Activated naive CD4-positive, alpha-beta T cell treated with anti-CD3 and anti-CD28 coated beads, Interleukin-2, amount 10 ng/mL, durations not matched to agents 7 days and 5 days (primary cell): ENCODE measurements around the gene RSPRY1.

ENCODE experiments used
- CTCF ChIA-PET: fragments of 350-600 bp; sonication (Branson Sonifier 250); formaldehyde crosslinking; loops from one replicate; lab custom pipeline; 2021; ENCODE audit warnings: antibody characterized with exemption; lab: Charles Lee
- DNase-seq: peaks from one replicate; pipeline ENCODE4 v3.0.0-alpha.2; 2020
- H3K27ac Mint-ChIP-seq: one replicate; pipeline ENCODE4 v1.8.0; 2021; ENCODE audit warnings: mild to moderate bottlenecking, moderate library complexity, mixed read lengths
- H3K27me3 Mint-ChIP-seq: one replicate; pipeline ENCODE4 v1.8.0; 2021; ENCODE audit warnings: mild to moderate bottlenecking, mixed read lengths
- H3K36me3 Mint-ChIP-seq: one replicate; pipeline ENCODE4 v1.8.0; 2021; ENCODE audit warnings: mixed read lengths
- H3K4me1 Mint-ChIP-seq: one replicate; pipeline ENCODE4 v1.8.0; 2021; ENCODE audit warnings: mixed read lengths
- H3K4me3 Mint-ChIP-seq: one replicate; pipeline ENCODE4 v1.8.0; 2021; ENCODE audit warnings: mild to moderate bottlenecking, moderate library complexity, mixed read lengths
- H3K9me3 Mint-ChIP-seq: one replicate; pipeline ENCODE4 v1.8.0; 2021; ENCODE audit warnings: mixed read lengths

RSPRY1 gene

GRCh38 chr16:57253466-57253865, 67.3 kb downstream of the RSPRY1 start:
- Mint-ChIP-seq H3K4me1 (no peaks in the 10 kb centered on the region), H3K9me3 (peaks cover 6% of the 10 kb centered on the region), H3K36me3 (peaks cover 32% of the 10 kb centered on the region), H3K27ac (no peak overlapping the region), H3K27me3 (no peaks in the 10 kb centered on the region), H3K4me3 (no peak overlapping the region)
- DNase-seq = no peak
- CTCF ChIA-PET = interaction anchor here (0.6 to 0.7 kb wide), 2 partner anchors 74 to 291 kb away, joined by 3 read pairs; no protein-coding TSS in a partner anchor

DNA sequence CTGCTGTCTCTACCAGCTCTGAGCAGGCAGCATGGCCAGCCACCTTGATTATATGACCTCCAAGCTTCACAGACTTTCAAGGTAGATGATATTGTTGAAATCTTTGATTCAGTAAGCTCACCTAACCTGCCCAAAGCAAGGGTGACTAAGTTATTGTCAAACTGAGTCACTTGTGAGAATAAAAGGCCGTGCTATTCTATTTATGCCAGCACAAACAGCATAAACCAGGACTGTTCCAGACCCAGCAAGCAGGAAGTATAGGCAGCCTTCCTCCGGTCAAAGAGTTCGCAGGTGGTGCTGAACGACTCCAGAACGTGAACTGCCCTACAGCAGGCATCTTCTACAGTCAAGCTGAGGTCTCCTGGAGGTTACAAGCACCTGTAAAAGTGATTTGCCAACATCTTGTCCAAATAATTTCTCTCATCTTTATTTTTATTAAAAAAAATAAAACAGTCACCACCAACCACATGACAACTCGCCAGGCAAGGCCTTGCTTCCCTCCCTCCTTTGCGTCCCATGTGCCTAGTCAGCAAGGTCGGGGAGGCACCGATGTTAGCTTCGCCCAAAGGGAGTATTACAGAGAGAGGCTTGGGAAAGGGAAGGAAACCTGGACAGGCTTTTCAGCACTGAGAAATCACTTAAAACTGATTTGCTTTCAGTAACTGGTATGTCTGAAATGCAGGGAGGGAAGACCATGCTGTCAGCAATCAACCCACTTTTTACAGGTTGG, 69.7 kb downstream of the RSPRY1 start:
- Mint-ChIP-seq H3K27me3 (no peaks in the 10 kb centered on the region), H3K4me1 (peaks cover 13% of the 10 kb centered on the region), H3K9me3 (peaks cover 6% of the 10 kb centered on the region), H3K4me3 (no peak overlapping the region), H3K36me3 (peaks cover 17% of the 10 kb centered on the region), H3K27ac (no peak overlapping the region)
- CTCF ChIA-PET = no interaction called here
- DNase-seq = no peak

DNA sequence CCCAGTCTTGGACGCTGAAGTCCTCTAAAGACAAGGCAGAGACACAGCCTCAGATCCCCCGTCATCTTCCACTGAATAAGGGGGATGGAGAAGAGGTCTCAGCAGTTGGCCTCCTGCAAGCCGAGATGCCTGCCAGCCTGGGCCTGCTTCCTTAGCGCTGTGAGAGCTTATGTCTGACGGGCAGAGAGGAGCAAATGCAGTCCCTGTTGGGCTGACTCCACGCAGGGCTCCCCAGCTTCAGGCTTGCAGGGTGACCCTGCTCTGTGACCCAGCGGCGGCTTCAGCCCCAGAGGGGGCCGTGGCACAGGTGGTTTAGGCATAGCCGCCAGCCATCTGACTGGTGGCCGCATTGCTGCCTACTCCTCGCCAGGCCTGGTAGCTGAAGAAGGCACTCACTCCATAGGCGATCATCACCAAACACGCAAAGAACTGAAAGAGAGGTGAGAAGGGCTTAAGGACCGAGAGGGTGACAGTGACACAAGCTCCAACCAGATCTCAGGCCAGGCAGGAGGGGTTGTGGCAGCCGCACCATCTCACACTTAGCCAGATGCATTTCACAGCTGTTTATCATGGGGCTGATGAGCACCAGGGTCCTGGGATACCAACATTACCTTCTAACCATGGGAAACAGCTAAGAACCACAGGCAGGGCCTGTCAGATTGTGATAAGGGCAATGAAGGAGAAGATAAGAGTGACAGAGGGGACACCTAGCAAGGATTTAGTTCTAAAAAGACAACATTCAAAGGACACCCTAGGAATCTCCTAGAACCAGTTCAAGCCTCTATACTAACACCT, 70.7 kb downstream of the RSPRY1 start:
- H3K4me3 Mint-ChIP-seq = no peak overlapping the region
- CTCF ChIA-PET = no interaction called here
- peaks cover 6% of the 10 kb centered on the region for H3K9me3 Mint-ChIP-seq
- H3K4me1 Mint-ChIP-seq = peaks cover 14% of the 10 kb centered on the region
- DNase-seq = no peak
- H3K36me3 Mint-ChIP-seq = peaks cover 13% of the 10 kb centered on the region
- H3K27ac Mint-ChIP-seq = no peak overlapping the region
- H3K27me3 Mint-ChIP-seq = no peaks in the 10 kb centered on the region

GRCh38 chr16:57257455-57258070, 71.4 kb downstream of the RSPRY1 start:
- H3K27ac Mint-ChIP-seq = no peak overlapping the region

GRCh38 chr16:57258226-57258909, 72.2 kb downstream of the RSPRY1 start:
- no peak for DNase-seq
- H3K4me3 Mint-ChIP-seq = no peak overlapping the region

More at GRCh38 chr16:57257455-57258070, 71.4 kb downstream of the RSPRY1 start:
- Mint-ChIP-seq H3K4me1 (peaks cover 14% of the 10 kb centered on the region), H3K4me3 (no peak overlapping the region), H3K36me3 (peaks cover 6% of the 10 kb centered on the region), H3K27me3 (no peaks in the 10 kb centered on the region), H3K9me3 (peaks cover under 1% of the 10 kb centered on the region)
- DNase-seq = no peak
- CTCF ChIA-PET = no interaction called here

DNA sequence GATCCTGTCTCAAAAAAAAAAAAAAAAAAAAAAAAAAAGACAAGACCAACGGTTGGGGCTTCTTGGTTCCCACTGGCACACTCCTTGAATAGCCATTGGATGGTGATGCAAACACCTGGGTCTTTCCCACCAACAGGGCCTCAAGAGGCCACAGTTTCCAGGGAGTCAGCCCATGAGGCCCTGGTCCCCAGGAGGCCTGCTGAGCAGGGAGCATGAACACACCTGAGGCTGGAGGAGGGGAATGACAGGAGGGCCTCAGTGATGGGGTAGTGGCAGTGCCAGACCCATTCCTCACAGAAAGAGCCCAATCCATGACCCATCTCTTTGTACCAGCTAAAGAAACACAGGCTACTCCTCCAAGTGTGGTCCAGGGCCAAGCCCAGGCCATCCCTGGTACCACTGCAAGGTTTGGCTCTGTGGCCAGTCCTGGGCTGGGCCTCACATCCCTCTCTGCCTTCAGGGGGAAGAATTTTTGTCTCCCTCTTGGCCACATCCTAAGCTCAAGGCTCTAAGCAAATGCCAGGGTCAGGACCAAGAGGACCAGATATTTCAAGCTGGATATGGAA, 72.9 kb downstream of the RSPRY1 start:
- H3K9me3 Mint-ChIP-seq = no peaks in the 10 kb centered on the region
- no peaks in the 10 kb centered on the region for H3K36me3 Mint-ChIP-seq
- no peak overlapping the region for H3K27ac Mint-ChIP-seq
- CTCF ChIA-PET = no interaction called here
- no peaks in the 10 kb centered on the region for H3K27me3 Mint-ChIP-seq
- H3K4me3 Mint-ChIP-seq = no peak overlapping the region
- DNase-seq = no peak
- peaks cover 14% of the 10 kb centered on the region for H3K4me1 Mint-ChIP-seq

More at GRCh38 chr16:57258226-57258909, 72.2 kb downstream of the RSPRY1 start:
- CTCF ChIA-PET = no interaction called here
- no peak overlapping the region for H3K27ac Mint-ChIP-seq
- no peaks in the 10 kb centered on the region for H3K36me3 Mint-ChIP-seq
- H3K9me3 Mint-ChIP-seq = no peaks in the 10 kb centered on the region
- no peaks in the 10 kb centered on the region for H3K27me3 Mint-ChIP-seq
- H3K4me1 Mint-ChIP-seq = peaks cover 14% of the 10 kb centered on the region

DNA sequence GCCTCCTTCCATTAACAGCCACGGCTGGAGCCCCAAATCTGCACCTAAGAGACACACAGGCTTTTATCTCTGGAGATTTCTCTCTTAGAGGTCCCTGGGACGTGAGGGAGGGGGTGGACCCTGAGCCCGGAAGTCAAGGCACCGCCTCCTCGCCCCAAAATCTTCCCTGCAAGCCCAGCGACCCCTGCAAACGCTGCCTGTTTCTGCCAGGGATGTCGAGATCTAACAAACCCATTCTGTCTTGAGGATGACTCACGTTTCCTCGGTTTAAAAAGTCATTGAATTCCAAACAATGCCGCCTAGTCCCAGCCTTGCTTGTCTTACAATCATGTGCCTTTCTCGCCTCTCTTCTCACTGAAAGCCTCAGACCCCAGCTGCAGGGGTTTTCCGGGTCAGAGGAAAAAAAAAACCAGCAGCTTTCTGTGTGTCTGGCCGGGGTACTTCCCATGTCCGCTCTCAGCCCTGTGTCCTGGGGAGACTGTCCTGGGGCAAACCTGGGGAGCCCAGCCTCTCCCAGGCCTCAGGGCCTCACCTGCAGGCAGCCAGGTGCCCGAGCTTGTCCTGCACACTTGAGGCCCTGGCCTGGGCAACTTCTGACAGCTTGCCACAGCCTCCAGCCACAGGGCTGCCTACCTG, 74.3 kb downstream of the RSPRY1 start:
- Mint-ChIP-seq H3K27me3 (no peaks in the 10 kb centered on the region), H3K4me1 (peaks cover 18% of the 10 kb centered on the region), H3K36me3 (no peaks in the 10 kb centered on the region), H3K4me3 (no peak overlapping the region), H3K9me3 (no peaks in the 10 kb centered on the region), H3K27ac (peak overlapping the region; percentile 13)
- CTCF ChIA-PET = no interaction called here
- peak; percentile 44 for DNase-seq

DNA sequence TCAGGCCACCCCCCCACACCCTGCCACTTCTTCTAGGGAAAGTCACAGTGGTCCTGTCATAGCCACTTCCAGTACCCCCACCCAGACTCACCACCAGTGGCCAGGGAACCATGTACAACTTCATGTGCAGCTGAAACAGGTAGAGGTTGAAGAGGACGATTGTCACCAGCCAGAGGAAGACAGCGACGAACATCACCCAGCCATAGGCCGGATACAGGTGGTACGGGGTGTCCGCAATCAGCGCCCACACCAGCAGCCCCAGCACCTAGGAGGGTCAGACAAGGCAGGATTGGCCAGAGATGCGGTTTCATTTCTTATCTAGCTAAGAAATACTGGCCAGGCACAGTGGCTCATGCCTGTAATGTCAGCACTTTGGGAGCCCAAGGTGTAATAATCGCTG, 75.7 kb downstream of the RSPRY1 start:
- Mint-ChIP-seq H3K27ac (no peak overlapping the region), H3K36me3 (no peaks in the 10 kb centered on the region), H3K4me1 (peaks cover 31% of the 10 kb centered on the region), H3K9me3 (no peaks in the 10 kb centered on the region), H3K4me3 (no peak overlapping the region), H3K27me3 (no peaks in the 10 kb centered on the region)
- CTCF ChIA-PET = no interaction called here
- DNase-seq = no peak

DNA sequence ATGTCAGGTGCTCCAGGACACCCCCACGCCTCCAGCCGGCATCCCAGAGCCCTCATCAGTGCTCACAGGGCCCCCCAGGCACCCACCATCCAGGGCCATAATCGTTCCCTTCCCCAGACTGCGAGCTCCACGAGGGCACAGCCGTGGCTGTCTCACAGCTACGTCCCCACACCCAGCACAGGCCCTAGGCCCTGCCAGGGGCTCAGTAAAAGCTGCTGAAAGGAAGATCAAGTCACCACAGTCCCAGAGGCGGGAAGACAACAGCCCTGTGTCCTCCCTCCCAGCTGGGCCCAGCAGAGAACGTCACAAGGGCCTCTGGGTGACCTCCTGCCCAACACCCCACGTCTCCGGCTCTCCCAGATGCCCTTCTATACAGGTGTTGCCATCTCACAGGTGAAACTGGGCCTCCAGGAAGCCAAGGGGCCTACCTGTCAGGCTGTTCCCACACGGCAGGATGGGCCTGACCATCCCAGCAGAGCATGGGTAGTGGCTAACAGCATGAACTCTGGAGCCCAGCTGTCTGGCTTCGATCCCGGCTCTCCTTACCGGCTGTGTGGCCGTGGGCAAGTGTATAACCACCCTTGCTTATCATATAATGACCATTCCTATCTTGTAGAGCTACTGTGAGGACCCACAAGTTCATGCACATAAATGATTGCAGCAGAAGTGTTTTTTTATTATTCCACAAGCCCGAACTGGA, 76.9 kb downstream of the RSPRY1 start:
- no peak for DNase-seq
- CTCF ChIA-PET = no interaction called here
- no peak overlapping the region for H3K4me3 Mint-ChIP-seq
- no peaks in the 10 kb centered on the region for H3K36me3 Mint-ChIP-seq
- peaks cover 42% of the 10 kb centered on the region for H3K4me1 Mint-ChIP-seq
- no peaks in the 10 kb centered on the region for H3K27me3 Mint-ChIP-seq
- H3K27ac Mint-ChIP-seq = no peak overlapping the region
- no peaks in the 10 kb centered on the region for H3K9me3 Mint-ChIP-seq

DNA sequence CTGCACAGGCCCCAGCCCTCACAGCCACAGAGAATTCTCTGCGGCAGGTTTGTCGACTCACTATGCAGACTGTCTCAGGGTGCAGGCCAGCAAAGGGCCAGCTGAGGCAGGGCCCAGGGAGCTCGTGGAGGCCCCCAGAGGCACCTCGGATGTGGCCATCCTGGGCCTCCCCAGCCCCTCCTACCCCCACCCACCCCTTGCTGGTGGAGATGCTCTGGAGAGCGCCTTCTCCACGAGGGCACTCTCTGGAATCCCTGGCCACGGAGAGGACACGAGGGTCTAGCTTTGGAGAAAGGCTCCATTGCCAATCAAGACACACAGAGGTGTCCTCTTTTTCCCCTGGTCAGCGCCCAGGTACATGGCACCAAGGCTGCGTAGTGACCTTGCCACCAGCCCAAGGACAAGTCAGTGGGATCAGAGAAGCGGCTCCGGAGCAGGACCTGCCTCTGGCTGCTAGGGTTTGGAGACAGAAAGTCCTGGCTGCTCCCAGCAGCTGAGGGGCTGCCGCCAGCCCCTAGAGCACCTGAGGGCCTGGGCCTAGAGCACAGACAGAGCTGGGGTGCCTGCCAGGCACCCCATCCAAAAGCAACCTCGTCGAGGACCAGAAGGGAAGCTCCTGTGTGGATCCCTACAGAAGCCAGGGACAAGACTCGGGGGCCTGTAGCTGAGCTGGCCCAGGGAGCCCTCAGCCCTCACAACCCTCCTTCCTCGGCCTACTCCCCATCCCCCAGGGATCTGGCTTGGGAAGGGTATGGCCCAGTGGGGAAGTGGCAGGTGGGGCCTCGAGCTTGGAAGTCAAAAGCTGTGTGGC, 77.6 kb downstream of the RSPRY1 start:
- Mint-ChIP-seq H3K36me3 (no peaks in the 10 kb centered on the region), H3K9me3 (no peaks in the 10 kb centered on the region), H3K4me1 (peaks cover 50% of the 10 kb centered on the region), H3K27ac (no peak overlapping the region), H3K4me3 (no peak overlapping the region), H3K27me3 (no peaks in the 10 kb centered on the region)
- DNase-seq = no peak
- CTCF ChIA-PET = no interaction called here

- DNase-seq = no peak
- Mint-ChIP-seq H3K36me3 (no peaks in the 10 kb centered on the region), H3K9me3 (no peaks in the 10 kb centered on the region), H3K27ac (no peak overlapping the region), H3K4me1 (peaks cover 50% of the 10 kb centered on the region), H3K4me3 (no peak overlapping the region), H3K27me3 (no peaks in the 10 kb centered on the region)
- CTCF ChIA-PET = no interaction called here
Measured at GRCh38 chr16:57264381-57264780, 78.3 kb downstream of the RSPRY1 start.

GRCh38 chr16:57264950-57265371, 78.8 kb downstream of the RSPRY1 start:
- H3K27ac Mint-ChIP-seq = no peak overlapping the region

More at GRCh38 chr16:57264950-57265371, 78.8 kb downstream of the RSPRY1 start:
- Mint-ChIP-seq H3K4me1 (peaks cover 46% of the 10 kb centered on the region), H3K9me3 (no peaks in the 10 kb centered on the region), H3K4me3 (no peak overlapping the region), H3K36me3 (no peaks in the 10 kb centered on the region), H3K27me3 (no peaks in the 10 kb centered on the region)
- CTCF ChIA-PET = no interaction called here
- no peak for DNase-seq
